ENCODE measurements around the gene SPATA13.
A peak's percentile ranks its signal among the peaks of the same experiment; 100 is the strongest.

SPATA13 gene

DNA sequence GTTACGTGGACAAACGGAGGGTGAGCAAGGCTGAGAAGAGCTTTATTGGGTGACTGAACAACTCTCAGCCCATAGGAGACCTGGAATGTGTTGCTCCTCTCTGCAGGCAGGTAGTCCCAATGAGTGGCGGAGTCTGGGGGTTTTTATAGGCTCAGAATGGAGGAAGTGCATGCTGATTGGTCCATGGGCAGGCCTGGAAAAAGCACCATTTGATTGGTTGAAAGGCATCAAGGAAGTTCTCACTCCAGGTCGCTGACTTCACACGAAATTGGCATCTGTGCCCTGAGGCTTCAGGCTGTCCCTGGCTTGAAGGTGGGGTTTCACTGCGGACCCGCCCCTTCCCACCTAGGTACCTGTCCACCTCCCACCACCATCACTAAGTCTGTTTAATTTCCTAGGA lies 65.4 kb downstream of the SPATA13 start:
- no peak for DNase-seq

DNA sequence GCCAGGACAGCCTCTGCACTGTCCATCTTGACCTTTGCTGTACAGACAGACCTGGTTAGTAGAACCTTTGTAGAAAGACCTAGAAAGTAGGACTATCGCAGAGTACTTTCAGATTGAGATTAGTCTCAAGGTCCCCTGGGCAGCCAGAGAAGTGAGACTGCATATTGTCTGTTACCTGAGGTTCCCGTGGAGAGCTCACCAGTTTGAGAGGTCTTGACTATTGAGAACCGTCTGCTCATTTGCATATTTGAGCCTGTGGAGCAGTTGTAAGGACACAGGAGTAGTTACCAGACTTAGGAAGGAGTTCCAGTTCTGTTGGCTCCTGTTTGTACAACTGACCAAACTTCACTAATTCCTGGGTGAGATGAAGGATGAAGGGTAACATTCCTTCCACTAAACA lies 66.2 kb downstream of the SPATA13 start:
- DNase-seq = no peak

DNA sequence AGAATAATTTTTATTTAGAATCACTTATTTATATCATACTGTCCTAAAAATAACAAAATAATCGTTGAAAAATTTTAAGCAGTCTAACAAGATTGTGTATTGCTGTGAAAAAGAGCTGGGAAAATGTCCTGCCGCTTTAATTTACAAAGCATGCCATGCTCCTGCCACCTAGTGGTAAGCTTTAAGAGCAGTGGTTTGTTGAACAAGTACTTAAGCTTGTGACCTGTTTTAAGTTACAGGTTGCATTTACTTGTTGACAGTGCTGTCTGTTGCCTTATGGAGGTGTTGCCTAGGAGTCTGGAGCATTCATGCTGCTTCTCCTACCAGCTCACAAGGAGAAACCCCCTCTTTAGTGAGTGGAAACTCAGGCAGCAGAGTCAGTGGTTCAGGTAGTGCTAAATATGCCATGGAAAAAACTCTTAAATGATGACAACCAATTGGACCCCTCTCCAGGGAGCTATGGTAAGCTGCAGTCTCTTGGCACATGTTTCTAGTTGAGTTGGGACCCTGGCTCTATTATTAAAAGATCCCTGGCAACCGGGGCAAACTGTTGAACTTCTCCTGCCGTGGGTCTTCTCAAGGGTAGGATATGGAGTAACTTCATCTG lies 68.4 kb downstream of the SPATA13 start:
- DNase-seq = no peak

DNA sequence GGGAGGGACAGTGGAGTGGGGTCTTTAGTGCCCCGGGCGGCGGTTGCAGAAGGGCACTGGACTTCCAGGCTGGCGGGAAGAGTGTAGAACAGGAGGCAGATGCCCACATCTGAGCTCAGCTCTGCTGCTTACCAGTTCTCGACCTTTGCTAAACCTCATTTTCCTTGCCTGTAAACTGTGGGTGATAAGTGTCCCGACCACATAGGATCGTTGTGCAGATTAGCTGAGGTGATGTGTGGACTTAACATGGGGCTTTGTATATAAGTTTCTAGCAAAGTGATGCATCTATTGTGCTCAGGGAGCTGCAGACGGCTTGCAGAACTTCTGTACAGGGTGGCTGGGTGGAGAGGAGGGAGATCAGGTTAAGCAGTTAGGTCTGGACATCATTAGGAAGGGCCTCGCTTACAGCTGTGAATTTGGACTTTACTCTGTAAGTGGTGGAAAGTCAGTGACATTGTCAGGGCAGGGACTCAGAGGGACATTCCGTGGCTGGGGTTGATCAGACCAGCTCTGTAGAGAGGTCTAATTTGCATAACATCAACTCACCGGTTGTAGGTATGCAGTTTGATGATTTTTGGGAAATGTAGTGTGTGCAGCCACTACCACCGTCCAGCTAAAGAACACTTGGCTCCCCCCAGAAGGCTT lies 70.0 kb downstream of the SPATA13 start:
- DNase-seq = no peak

DNA sequence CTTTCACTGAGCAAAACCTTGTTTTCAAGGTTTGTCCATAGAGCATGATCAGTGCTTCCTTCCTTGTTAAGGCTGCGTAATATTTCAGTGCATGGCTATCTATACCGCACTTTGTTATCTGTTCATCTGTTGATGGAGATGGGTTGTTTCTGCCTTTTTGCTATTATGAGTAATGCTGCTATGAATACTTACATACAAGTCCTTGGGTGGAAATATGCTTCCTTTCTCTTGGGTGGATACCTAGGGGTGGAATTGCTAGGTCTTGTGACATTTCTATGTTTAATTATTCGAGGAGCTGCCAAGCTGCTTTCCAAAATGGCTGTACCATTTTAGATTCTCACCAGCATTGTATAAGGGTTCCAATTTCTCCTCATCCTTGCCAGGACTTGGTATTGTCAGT lies 70.9 kb downstream of the SPATA13 start:
- DNase-seq = no peak

DNA sequence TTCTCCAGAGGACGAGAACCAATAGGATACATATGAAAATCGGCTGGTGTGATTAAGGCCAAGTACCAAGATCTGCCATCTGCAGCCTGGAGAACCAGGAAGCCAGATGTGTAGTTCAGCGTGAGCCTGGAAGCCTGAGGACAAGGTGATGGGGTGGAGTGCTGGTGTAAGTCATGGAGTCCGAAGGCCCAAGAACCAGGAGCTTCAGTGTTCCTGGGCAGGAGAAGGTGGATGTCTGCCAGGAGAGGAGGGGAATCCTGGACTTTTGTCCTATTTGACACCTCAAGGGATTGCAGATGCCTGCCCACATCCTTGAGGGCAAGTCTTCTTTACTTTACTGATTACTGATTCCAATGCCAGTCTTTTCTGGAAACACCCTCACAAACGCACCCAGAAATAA lies 71.5 kb downstream of the SPATA13 start:
- DNase-seq = no peak

DNA sequence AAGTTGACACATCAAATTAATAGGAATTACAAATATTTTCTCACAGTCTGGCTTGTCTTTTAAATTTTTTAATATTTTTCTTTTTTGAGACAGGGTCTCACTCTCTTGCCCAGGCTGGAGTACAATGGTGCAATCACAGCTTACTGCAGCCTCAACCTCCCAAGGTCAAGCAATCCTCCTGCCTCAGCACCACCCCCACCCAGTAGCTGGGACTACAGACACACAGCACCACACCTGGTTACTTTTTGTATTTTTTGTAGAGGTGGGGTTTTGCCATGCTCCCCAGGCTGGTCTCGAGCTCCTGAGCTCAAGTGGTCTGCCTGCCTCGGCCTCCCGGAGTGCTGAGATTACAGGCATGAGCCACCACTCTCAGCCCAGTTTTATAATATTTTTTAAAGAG lies 72.0 kb downstream of the SPATA13 start:
- DNase-seq = no peak

DNA sequence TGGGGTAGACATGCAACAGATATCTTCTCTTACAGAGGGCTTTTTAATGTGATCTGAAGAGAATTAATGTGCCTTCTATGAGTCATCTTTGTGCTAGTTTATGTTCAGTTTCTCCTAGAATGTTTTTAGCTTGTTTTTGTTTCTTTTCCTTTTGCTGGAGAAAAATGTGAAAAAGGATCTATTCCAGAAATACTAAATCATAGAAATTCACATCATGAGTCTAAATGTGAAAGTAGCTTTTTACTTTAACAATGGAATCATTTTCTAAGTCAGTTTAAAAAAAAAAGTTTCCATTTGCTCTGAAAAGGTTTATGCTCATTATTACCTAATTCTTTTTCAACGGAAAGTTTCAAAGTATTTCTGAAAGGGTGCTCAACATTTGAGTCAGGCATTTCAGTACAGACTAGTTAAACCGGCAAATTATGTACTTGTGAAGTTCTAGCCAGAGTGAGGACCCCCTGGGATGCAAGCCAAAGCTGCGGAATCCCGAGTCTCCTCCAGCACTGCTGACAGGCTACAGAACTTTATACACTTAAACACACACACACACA lies 72.9 kb downstream of the SPATA13 start:
- DNase-seq = no peak

DNA sequence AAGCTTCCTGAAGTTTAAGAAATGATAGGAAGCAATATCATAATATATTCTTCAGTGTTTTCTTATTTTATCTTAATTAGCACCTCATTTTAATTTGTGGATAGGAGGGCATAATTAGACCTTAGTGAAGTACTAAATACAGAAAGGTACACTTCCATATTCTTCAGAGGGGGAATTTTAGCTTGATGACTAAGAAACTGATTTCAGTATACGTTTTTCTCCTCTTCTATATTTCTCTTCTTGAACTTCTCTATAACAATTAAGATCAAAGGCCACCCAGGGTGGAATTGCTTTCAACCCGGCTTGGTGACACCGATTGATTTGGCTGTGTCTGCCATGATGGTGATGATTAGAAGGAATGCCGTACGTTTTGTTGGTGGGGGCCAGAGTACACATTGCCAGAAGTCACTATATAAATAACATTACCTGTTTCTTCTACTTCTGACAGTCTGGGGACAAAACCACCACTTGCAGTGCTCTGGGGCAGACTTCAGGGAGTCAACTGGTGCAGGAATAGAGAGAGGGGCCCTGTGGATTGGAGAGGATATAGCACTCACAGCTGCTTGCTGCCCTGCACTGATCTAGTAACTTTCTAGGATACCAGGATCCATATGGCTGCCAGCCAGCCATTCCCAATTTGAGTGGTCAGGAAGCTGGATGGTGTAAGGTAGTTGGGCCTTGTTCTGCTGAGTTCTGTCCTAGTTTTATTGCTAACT lies 73.8 kb downstream of the SPATA13 start:
- DNase-seq = no peak

DNA sequence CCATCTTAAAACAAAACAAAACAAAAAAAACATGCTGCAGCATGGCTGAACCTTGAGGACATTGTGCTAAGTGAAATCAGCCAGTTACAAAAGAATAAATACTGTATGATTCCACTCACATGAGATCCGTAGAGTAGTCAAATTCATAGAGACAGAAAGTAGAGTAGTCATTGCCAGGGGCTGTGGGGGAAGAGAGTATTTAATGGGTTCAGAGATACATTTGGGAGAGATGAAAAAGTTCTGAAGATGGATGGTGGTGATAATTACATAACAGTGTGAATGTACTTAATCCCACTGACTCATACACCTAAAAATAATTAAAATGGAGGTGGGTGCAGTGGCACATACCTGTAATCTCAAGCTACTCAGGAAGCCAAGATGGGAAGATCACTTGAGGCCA lies 76.8 kb downstream of the SPATA13 start:
- DNase-seq = no peak

DNA sequence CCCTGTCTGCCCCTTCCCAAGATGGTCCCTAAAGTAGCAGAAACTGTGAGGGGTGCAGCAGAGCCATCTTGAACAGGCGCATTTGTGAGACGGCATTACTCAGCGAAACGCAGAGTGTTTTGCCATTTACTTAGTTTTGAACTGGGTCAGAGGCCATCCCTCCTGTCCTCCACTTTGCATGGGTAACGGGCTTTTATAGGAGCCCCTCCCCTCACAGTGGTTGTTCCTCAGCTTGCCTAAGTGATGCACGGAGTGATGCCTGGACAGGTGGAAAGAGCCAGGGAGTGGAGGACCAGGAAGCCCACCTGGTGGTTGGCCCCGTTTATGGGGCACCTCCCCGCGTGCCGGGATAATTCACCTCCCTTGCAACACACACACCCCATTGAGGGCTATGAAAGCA lies 80.8 kb downstream of the SPATA13 start:
- no peak for DNase-seq

DNA sequence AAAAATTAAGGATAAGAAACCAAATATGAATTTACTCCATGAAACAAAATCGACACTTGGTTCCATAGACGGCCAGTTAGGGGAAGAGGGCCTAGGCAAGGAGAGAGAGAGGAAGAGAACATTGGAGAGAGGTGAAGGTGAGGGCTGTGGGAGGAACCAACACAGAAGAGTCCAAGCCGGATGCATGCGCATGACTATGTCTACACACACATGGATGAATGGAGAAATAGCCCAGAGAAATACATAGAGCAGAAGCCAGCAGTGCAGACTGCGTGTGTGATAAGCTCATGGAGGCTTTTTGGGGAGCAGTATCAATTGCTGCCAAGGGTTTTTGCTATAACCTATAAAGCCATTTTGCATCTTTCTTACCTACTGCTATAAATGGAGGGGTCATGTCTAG lies 81.6 kb downstream of the SPATA13 start:
- no peak for DNase-seq

DNA sequence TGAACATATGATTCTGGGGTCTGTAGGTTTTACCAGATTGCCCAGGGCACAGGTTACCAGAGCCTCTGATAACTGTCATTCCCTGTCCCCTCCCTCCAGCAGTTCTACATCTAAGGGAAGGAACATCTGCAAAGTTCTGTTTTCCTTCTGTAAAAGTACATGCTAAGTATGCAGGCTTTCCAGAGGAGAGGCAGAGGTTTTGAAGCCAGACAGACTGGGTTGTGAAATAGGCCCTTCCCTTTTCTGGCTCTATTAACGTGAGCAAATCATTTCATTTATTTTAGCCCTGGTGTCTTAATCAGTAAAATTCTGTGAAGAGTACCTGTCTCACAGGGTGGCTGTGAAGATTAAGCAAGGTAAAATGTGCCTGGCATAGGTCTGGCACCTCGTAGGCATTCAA lies 82.8 kb downstream of the SPATA13 start:
- no peak for DNase-seq

DNA sequence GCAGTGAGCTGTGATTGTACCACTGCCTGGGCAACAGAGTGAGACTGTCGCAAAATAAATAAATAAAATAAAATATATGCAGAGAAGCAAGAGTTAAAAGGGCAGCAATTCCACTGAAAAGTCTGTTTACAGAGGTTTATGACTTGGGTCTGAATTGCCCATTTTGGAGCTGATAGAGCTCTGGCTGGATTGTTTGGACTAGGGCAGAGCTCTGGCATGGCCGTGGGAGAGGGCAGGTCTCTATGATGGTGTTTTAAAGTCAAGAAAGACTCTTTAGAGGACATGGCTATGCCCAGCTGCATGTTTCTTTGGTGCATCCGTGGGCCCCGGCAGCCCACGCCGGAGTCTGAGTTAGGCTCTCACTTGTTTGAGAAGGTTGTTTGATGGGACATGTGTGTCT lies 84.3 kb downstream of the SPATA13 start:
- DNase-seq = no peak

DNA sequence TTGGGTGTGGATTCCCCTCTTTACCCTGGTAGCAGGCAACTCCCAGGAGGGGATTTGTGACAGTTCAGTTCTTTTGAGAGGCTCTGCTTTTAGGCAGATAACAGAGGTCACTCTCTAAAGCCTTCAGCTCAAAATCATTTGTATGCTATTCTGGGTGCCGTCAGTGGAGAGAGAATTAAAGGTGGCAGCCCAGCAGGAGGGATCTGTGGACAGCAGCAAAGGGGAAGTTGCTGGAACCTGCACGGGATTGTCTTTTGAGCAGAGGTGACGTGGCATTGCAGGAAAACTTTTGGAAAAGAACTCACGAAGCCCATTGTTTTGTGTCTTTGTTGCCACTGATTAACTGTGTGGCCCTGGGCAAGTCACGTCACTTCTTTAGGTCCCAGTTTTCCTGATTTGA lies 86.5 kb downstream of the SPATA13 start:
- DNase-seq = no peak

DNA sequence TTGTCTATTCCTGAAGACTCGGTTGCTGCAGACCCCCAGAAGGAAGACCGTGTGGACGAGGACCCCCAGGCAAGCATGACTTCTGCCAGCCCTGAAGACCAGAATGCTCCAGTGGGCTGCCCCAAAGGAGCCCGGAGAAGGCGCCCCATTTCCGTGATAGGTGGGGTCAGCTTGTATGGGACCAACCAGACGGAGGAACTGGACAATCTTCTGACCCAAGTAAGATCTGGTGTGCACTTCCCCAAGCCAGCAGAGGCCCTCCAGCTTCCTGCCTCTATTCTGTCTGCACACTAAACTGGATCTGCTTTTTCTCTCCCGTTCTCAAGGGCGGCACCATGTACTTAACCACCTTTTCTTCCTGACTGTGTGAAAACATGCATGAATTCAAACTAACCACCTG lies 89.1 kb downstream of the SPATA13 start:
- no peak for DNase-seq

DNA sequence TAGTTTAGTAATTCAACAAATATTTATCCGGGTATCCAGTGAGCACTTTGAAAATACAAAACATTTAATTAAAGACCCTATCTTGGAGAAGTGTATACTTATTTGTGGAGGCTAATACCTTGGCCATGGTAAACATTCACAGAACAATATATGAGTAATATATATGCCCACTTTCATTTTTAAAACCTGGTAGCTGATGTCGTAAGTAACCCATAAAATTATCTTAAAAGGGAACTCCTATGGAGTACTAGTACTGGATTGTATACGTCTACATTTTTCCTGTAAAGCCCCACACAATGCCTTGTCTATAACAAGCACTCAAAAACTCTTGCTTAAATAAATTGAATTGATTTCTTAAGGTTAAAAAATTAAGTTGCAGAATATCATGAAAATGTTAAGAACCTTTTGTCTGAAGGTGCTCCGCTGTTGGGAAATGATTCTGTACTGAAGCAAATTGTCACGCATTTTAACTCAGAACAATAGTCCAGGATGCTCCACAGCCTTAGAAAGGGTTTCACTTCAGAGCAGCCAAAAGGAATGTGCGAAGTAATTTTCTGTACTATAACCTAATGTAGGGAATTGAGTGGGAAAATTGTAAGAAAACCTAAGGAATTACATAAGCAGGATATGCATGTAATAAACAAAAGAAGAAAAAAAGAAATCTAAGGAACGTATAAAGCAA lies 90.0 kb downstream of the SPATA13 start:
- DNase-seq = no peak

DNA sequence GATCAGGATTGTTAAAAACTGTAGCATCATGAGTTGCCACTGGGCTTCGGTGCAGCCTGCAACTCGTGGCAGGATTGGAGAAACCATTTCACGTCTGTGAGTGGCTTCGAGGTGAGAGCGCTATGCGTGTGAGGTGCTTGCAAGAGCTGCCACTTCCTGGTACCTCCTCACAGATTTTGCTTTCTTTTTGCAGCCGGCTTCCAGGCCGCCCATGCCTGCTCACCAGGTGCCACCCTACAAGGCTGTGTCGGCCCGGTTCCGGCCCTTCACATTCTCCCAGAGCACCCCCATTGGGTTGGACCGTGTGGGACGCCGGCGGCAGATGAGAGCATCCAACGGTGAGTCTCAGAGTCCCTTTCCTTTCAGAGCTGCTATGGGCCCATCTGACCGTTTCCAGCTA lies 91.0 kb downstream of the SPATA13 start:
- DNase-seq = peak; percentile 88

DNA sequence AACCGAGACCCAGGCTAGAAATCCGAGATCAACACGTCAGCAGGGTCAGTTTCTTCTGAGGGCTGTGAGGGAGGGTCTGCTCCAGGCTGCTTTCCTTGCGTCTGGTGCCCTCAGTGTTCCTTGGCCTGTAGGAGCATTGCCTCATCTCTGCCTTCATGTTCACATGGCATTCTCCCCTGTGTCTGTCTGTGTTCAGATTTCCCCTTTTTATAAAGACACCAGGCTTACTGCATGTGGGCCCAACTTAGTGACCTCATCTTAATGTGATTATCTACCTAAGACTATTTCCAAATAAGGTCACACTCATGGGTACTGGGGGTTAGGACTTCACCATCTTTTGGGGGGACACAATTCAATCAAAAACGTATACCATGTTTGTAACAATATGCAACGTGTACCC lies 91.6 kb downstream of the SPATA13 start:
- DNase-seq = no peak

DNA sequence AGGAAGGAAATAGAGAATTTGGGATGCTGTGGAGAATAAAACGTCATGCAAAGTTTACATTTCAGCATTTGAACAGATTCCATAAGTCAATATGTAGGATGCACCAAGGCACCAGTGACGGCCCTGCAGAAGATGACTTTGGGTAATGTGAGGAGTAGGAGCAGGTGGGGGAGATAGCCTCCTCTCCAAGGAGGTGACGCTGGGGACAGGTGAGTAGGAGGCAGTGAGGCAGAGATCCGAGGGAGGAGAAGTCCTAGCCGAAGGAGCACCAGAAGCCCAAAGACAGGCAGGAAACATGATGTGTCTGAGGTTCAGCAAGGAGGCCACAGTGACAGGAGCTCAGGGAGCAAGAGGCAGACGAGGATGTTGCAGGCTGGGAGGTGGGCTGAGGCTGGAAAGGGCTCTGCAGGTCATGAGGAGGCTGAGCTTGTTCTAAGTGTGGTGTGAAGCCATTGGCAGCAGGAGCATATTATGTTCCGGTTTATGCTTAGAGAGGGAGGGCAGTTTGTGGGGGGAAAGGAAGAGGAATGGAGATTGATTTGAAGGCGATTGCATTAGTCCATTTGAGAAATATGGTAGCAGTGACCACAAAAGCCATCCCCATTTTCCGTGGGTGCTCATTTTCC lies 93.1 kb downstream of the SPATA13 start:
- no peak for DNase-seq

DNA sequence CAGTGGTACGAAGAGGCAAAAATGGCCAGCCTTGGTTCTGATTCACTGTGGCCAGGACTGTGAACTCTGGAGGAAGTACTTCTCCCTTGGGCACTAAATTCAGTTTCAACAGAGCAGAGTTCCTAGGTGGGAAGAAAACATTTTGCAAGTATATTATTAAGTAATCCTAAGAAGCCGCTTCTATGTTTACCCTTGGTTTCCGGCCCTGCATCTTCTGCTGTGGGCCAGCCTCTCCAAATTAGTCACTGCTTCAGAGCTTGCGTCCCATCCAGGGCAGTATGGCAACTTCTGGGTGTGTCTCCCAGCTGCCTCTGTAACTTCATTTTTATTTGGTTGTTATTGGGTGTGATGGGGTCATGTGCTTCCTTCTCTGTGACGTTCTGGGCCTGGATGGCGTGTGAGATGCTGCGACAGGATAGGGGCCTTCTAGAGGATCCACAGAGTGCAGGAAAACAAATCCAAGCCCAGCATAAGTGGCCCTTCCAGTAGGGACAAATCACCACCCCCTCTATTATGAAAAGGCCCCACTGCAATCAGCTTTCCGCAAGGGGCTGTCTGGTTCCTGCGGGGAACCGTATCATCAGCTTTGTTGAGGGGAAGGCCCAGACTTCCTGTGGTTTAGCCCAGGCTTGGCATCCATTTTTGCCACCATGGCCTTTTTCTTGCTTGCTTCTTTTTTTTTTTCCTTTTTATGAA lies 93.8 kb downstream of the SPATA13 start:
- DNase-seq = peak; percentile 75

DNA sequence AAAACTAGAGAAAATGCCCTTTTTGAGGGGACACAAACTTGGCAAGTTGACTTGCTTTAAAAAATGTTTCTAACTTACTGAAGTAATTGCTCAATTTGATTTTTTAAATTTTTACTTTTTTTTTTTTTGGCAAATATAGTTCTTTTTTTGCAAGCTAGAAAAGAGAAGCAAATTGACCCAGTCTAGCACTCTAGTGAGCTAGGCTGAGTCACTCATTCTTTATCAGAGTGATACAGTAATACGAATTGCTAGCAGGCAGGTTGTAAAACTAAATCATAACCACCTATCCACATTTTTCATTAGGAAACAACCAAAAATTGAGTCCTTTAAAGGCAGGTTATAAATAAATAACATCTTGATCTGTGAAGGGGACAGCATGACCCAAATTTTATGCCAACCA lies 97.0 kb downstream of the SPATA13 start:
- DNase-seq = no peak

DNA sequence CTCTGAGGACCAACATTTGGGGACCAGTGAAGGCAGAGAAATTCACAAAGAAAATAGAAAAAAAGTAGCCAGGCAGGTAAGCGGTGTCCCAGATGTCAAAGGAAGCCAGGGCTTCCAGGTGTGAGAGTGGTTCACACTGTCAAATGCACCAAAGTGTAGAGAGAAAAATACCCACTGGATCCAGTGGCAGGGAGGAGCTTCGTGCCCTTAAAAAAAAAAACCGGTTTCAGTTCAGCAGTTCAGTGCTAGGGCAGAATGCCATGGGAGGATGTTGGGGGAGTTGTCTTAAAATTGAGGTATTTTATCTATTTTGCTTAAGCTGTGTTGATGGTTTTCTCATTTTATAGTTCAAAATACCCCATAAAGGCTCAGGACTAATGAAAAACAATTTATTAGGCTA lies 101.0 kb downstream of the SPATA13 start:
- no peak for DNase-seq

Measured in stimulated activated CD4-positive, alpha-beta T cell treated with anti-CD3 and anti-CD28 coated beads, Interleukin-1b, Interleukin-23, amount 100 ng/mL, for 48 hours (primary cell).